Common myeloid progenitor, CD34-positive (primary cell): Measurements from ENCODE around the gene PRR36.

Experiments
- CTCF ChIA-PET: fragments of 350-600 bp; sonication (Branson Sonifier 250); formaldehyde crosslinking; loops from one replicate; lab custom pipeline; 2021; ENCODE audit warnings: antibody characterized with exemption; lab: Charles Lee
- POLR2A ChIA-PET: fragments of 350-600 bp; sonication (Branson Sonifier 250); formaldehyde crosslinking; loops from one replicate; lab custom pipeline; 2021; ENCODE audit warnings: antibody characterized with exemption; lab: Charles Lee
- DNase-seq, 3 donors: peaks; one replicate each; pipeline versions ENCODE4 v3.0.0 to v3.0.0-alpha.2; 2013
- H3K27ac ChIP-seq, 2 experiments: 1 replicate in 1 of 2; 2 replicates in 1 of 2; pipeline ENCODE4 v1.7.0; 2013; ENCODE audit warnings: inconsistent platforms in 2 of 2, low read length in 2 of 2, mild to moderate bottlenecking in 2 of 2, low read depth in 1 of 2, moderate library complexity in 1 of 2; ENCODE audit not compliant: severe bottlenecking in 2 of 2, insufficient read depth in 1 of 2, poor library complexity in 1 of 2
- H3K27me3 ChIP-seq, 5 experiments: replicated peaks in 2 of 5; 1 replicate in 3 of 5; 2 replicates in 2 of 5; pipeline versions ENCODE4 v1.6.1 to v1.7.0; 2013; ENCODE audit warnings: low read length in 4 of 5, mild to moderate bottlenecking in 2 of 5, moderate library complexity in 2 of 5, inconsistent platforms in 1 of 5; ENCODE audit not compliant: insufficient read depth in 5 of 5, control insufficient read depth in 4 of 5
- H3K36me3 ChIP-seq, 4 experiments: 1 replicate in 2 of 4; 2 replicates in 2 of 4; pipeline versions ENCODE4 v1.6.1 to v1.7.0; 2013; ENCODE audit warnings: low read length in 3 of 4, control low read depth in 1 of 4, mild to moderate bottlenecking in 1 of 4; ENCODE audit not compliant: control insufficient read depth in 4 of 4, insufficient read depth in 4 of 4
- H3K4me1 ChIP-seq, 4 experiments: 1 replicate in 3 of 4; 2 replicates in 1 of 4; pipeline versions ENCODE4 v1.6.1 to v1.7.1; 2013; ENCODE audit warnings: low read length in 3 of 4, mild to moderate bottlenecking in 3 of 4, control low read depth in 1 of 4, inconsistent platforms in 1 of 4, moderate library complexity in 1 of 4; ENCODE audit not compliant: control insufficient read depth in 4 of 4, insufficient read depth in 4 of 4; ENCODE audit errors: control extremely low read depth in 1 of 4
- H3K4me3 ChIP-seq, 7 experiments: 1 replicate in 4 of 7; 2 replicates in 3 of 7; pipeline versions ENCODE4 v1.5.1 to v1.7.0; 2013; ENCODE audit warnings: mild to moderate bottlenecking in 7 of 7, low read length in 6 of 7, moderate library complexity in 6 of 7, inconsistent platforms in 2 of 7, low read depth in 2 of 7, control low read depth in 1 of 7; ENCODE audit not compliant: insufficient read depth in 4 of 7, control insufficient read depth in 1 of 7; ENCODE audit errors: extremely low read depth in 1 of 7
- H3K9me3 ChIP-seq, 5 experiments: 1 replicate in 4 of 5; 2 replicates in 1 of 5; pipeline versions ENCODE4 v1.6.1 to v1.7.1; 2013; ENCODE audit warnings: low read length in 4 of 5, mild to moderate bottlenecking in 2 of 5, inconsistent platforms in 1 of 5, low read depth in 1 of 5, moderate library complexity in 1 of 5; ENCODE audit not compliant: control insufficient read depth in 4 of 5, insufficient read depth in 2 of 5; ENCODE audit errors: control extremely low read depth in 1 of 5
- WGBS: methylation state at CpG from one replicate; pipeline ENCODE4 v1.1.5; 2013; ENCODE audit not compliant: insufficient coverage; 5-methylcytosine and 5-hydroxymethylcytosine counted together

PRR36 gene

DNA sequence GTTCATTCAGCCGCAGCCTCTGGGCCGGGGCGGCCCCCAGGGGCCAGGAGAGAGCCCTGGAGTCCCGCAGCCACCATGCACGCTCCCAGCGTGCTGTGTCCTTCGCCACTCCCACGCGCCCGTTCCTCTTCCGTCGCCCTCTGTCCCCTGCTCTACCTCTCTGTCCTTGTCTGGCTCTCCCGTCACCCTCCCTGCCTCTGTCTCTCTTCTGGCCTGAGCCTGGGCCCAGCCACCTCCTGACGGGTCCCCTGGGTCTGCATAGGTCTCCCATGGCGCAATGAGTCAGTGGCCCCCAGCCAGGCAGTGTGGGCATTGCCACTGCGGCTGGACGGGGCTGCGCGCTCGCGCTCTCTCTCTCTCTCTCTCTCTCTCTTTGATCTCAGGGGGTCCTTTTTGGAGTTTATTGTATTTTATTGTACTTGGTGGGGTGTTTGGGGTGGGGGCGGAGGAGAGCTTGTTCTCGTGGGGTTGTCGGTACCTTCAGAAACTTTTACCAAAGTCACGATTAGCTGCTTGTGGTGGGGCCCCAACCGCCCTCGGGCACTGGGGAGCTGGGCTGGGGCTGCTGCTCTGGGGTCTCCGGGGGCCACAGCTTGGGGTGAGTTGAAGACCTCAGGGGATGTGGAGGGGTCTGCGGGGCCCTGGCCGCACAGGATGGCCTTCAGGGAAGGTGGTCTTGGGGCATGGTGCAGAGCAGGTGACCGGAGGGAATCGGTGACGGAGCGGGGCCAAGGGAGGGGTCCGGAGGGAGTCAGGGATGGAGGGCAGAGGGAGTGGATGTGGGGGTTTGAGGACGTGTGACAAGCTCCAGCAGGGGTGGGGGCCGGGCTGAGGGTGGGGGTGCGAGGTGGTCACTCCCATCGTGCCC, 38.7 kb upstream of the PRR36 start:
- H3K4me1 ChIP-seq, result peaks cover 0 to 28% (median 25%) of the 10 kb centered on the region in 4 experiments
- CTCF ChIA-PET, result interaction anchor here (0.9 to 3.4 kb wide), 2 partner anchors 16 to 44 kb away, joined by 4 to 12 read pairs; no protein-coding TSS in a partner anchor
- POLR2A ChIA-PET, result no interaction called here
- H3K4me3 ChIP-seq, result no peak overlapping the region
- H3K27ac ChIP-seq, result no peak overlapping the region
- DNase-seq, result no peak
- 94% methylated on average over 31 of the region's 39 CpGs for WGBS
- H3K36me3 ChIP-seq, result peaks cover 8 to 42% (median 28%) of the 10 kb centered on the region in 4 experiments
- no peaks in the 10 kb centered on the region for H3K9me3 ChIP-seq
- peaks cover 0 to 40% (median 8%) of the 10 kb centered on the region in 5 experiments for H3K27me3 ChIP-seq

DNA sequence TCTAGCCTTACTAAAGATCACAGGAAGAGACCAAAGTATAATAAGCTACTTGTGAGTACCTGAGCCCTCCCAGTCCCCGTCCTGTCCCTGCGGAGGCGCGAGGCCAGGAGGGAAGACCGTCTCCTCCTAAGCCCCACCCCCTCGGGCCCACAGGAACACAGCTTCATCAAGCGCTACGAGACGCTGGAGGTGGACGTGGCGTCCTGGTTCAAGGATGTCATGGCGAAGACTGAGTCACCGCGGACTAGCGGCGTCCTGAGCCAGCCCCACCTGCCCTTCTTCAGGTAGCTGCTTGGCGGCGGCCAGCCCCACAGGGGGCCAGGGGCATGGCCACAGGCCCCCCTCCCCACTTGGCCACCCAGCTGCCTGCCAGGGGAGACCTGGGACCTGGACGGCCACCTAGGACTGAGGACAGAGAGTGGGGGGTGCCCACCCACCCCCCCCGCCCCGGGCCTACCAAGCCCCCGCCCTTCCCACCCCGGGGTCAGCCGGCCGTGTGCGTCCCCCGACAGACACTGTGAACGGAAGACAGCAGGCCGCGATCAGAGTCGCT, 38.0 kb upstream of the PRR36 start:
- H3K9me3 ChIP-seq, result no peaks in the 10 kb centered on the region
- peaks cover 0 to 20% (median 18%) of the 10 kb centered on the region in 4 experiments for H3K4me1 ChIP-seq
- H3K27me3 ChIP-seq, result peaks cover 0 to 33% (median 8%) of the 10 kb centered on the region in 5 experiments
- CTCF ChIA-PET, result interaction anchor here (1.1 to 3.4 kb wide), 3 partner anchors 8 to 43 kb away, joined by 3 to 12 read pairs (median 7); partner anchors contain the start of gene SNAPC2
- H3K36me3 ChIP-seq, result peaks cover 8 to 48% (median 30%) of the 10 kb centered on the region in 4 experiments
- POLR2A ChIA-PET, result no interaction called here
- no peak overlapping the region for H3K27ac ChIP-seq
- no peak overlapping the region for H3K4me3 ChIP-seq
- WGBS, result 97% methylated on average over 18 of the region's 31 CpGs
- no peak for DNase-seq

GRCh38 chr19:7911508-7912143, 37.4 kb upstream of the PRR36 start:
- Histone ChIP-seq H3K36me3 (peaks cover 8 to 50% (median 31%) of the 10 kb centered on the region in 4 experiments), H3K27ac (no peak overlapping the region), H3K27me3 (peaks cover 0 to 27% (median 6%) of the 10 kb centered on the region in 5 experiments), H3K9me3 (no peaks in the 10 kb centered on the region), H3K4me1 (peaks cover 0 to 15% (median 12%) of the 10 kb centered on the region in 4 experiments), H3K4me3 (no peak overlapping the region)
- CTCF ChIA-PET, result interaction anchor here (1.1 to 3.4 kb wide), 3 partner anchors 8 to 43 kb away, joined by 3 to 12 read pairs (median 7); partner anchors contain the start of gene SNAPC2
- WGBS, result over 99% methylated on average over 14 of the region's 18 CpGs
- POLR2A ChIA-PET, result no interaction called here
- DNase-seq, result no peak

GRCh38 chr19:7910321-7911161, 36.4 kb upstream of the PRR36 start:
- 97% methylated on average over 37 of the region's 54 CpGs for WGBS
- peaks cover 8 to 52% (median 33%) of the 10 kb centered on the region in 4 experiments for H3K36me3 ChIP-seq
- H3K4me1 ChIP-seq, result peaks cover 0 to 4% (median 2%) of the 10 kb centered on the region in 4 experiments
- no peak overlapping the region for H3K27ac ChIP-seq
- DNase-seq, result no peak
- no peak overlapping the region for H3K4me3 ChIP-seq
- ChIA-PET POLR2A (no interaction called here), CTCF (interaction anchor here (1.9 to 4.3 kb wide), 3 partner anchors 9 to 41 kb away, joined by 7 to 16 read pairs (median 12); partner anchors contain the start of gene SNAPC2)
- peaks cover 0 to 16% (median 5%) of the 10 kb centered on the region in 5 experiments for H3K27me3 ChIP-seq
- H3K9me3 ChIP-seq, result no peaks in the 10 kb centered on the region

- ChIA-PET POLR2A (no interaction called here), CTCF (interaction anchor here (4.3 kb wide), 1 partner anchor 10 kb away, joined by 16 read pairs; the partner anchor contains the start of gene SNAPC2)
- peaks cover 0 to 7% (median 2%) of the 10 kb centered on the region in 5 experiments for H3K27me3 ChIP-seq
- H3K9me3 ChIP-seq, result no peaks in the 10 kb centered on the region
- 93% methylated on average over 7 of the region's 21 CpGs for WGBS
- no peak overlapping the region for H3K27ac ChIP-seq
- H3K4me1 ChIP-seq, result peaks cover 0 to 9% (median 7%) of the 10 kb centered on the region in 4 experiments
- no peak overlapping the region for H3K4me3 ChIP-seq
- DNase-seq, result no peak
- peaks cover 8 to 52% (median 33%) of the 10 kb centered on the region in 4 experiments for H3K36me3 ChIP-seq
These were observed 35.4 kb upstream of the PRR36 start for GRCh38 chr19:7909471-7910067.
